RWPE2 (cell line): ENCODE measurements around the gene CNPY3.
A peak's percentile ranks its signal among the peaks of the same experiment; 100 is the strongest.
"Not testable (repeated sequence)": the region's sequence is repeated elsewhere in the genome, so short reads cannot be mapped to it uniquely, and the experiment has no call there.

ENCODE experiments used
- ATAC-seq: fragments of 200-7000 bp; cut with Tn5 transposase; 3 replicates; pipeline ENCODE4 v1.9.1; 2021; ENCODE audit warnings: low read depth
- DNase-seq: peaks from one replicate; pipeline ENCODE4 v3.0.0-alpha.2; 2020; ENCODE audit warnings: low spot score
- H3K27ac ChIP-seq: fragments of 450-650 bp; 2 replicates; pipeline ENCODE4 v1.5.1; 2017; ENCODE audit warnings: mild to moderate bottlenecking; ENCODE audit not compliant: poor library complexity, severe bottlenecking
- H3K27me3 ChIP-seq: fragments of 250-450 bp; sonication (Bioruptor Pico); 2 replicates; pipeline ENCODE4 v1.5.1; 2021; ENCODE audit warnings: mild to moderate bottlenecking, moderate library complexity; ENCODE audit not compliant: insufficient read depth, poor library complexity, severe bottlenecking
- H3K36me3 ChIP-seq: fragments of 250-450 bp; sonication (Bioruptor Pico); 2 replicates; pipeline ENCODE4 v1.5.1; 2020; ENCODE audit warnings: low read depth, mild to moderate bottlenecking, moderate library complexity
- H3K4me1 ChIP-seq: fragments of 250-450 bp; sonication (Bioruptor Pico); 2 replicates; pipeline ENCODE4 v1.5.1; 2021; ENCODE audit warnings: mild to moderate bottlenecking, moderate library complexity; ENCODE audit not compliant: insufficient read depth, poor library complexity, severe bottlenecking
- H3K4me3 ChIP-seq: fragments of 250-450 bp; sonication (Bioruptor Pico); 2 replicates; pipeline ENCODE4 v1.5.1; 2021; ENCODE audit warnings: mild to moderate bottlenecking, moderate library complexity; ENCODE audit not compliant: severe bottlenecking
- H3K9me3 ChIP-seq: fragments of 250-450 bp; sonication (Bioruptor Pico); 2 replicates; pipeline ENCODE4 v1.5.1; 2021; ENCODE audit warnings: mild to moderate bottlenecking, moderate library complexity; ENCODE audit not compliant: severe bottlenecking
- TF ChIP-seq, protein P1 (sequence below): fragments of 450-650 bp; IDR thresholded peaks from one replicate; pipeline ENCODE4 v1.5.1; 2017; ENCODE audit warnings: mild to moderate bottlenecking, moderate library complexity; ENCODE audit not compliant: poor library complexity, severe bottlenecking

Gene CNPY3

DNA sequence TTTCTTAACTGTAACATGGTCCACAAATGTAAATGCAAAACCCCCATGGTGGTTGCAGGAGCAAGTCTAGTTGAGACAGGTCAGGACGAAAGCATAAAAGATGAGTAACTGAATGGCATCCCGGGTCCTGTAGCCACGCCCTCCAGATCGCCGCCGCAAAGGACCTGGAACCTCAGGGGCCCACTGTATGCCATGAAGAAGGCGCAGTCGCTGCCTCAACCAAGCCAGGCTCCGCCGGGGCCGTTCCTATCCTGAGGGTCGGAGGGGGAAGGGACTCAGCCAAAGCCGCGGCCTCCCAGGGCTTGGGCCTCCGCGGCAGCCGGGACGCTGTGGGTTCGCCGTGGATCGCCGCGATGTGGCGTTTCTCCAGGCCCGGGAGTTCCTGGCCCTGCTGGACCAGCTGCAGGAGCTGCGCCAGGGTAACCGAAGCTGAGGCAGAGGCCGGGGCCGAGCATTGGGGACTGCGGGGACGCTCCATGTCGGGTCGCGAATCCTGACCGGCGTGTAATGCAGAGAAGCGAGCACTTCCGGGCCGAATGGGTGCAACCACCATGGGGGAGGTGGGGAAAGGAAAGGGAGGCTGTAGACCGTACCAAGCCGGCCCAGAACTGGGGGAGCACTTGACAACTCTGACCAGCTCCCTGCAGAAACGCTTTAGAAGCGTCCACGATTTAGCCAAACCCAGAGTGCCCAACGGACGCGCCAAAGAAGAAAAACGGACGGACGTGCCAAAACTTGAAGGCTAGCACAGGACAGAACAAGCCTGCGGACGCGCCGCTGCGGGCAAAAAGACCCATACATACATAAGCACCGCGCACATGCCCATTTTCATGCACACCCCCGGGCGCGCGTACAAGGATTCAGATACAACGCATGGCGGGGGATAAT, 38.7 kb upstream of the CNPY3 start:
- no peaks in the 10 kb centered on the region for H3K9me3 ChIP-seq
- H3K4me3 ChIP-seq: peak overlapping the region; percentile 75
- ATAC-seq (peak; percentile 86), DNase-seq (peak; percentile 98)
- no peaks in the 10 kb centered on the region for H3K27me3 ChIP-seq
- H3K27ac ChIP-seq: peak overlapping the region; percentile 98
- peaks cover 24% of the 10 kb centered on the region for H3K36me3 ChIP-seq
- TF ChIP-seq, protein P1, sequence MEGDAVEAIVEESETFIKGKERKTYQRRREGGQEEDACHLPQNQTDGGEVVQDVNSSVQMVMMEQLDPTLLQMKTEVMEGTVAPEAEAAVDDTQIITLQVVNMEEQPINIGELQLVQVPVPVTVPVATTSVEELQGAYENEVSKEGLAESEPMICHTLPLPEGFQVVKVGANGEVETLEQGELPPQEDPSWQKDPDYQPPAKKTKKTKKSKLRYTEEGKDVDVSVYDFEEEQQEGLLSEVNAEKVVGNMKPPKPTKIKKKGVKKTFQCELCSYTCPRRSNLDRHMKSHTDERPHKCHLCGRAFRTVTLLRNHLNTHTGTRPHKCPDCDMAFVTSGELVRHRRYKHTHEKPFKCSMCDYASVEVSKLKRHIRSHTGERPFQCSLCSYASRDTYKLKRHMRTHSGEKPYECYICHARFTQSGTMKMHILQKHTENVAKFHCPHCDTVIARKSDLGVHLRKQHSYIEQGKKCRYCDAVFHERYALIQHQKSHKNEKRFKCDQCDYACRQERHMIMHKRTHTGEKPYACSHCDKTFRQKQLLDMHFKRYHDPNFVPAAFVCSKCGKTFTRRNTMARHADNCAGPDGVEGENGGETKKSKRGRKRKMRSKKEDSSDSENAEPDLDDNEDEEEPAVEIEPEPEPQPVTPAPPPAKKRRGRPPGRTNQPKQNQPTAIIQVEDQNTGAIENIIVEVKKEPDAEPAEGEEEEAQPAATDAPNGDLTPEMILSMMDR: no peak
- peaks cover 13% of the 10 kb centered on the region for H3K4me1 ChIP-seq

DNA sequence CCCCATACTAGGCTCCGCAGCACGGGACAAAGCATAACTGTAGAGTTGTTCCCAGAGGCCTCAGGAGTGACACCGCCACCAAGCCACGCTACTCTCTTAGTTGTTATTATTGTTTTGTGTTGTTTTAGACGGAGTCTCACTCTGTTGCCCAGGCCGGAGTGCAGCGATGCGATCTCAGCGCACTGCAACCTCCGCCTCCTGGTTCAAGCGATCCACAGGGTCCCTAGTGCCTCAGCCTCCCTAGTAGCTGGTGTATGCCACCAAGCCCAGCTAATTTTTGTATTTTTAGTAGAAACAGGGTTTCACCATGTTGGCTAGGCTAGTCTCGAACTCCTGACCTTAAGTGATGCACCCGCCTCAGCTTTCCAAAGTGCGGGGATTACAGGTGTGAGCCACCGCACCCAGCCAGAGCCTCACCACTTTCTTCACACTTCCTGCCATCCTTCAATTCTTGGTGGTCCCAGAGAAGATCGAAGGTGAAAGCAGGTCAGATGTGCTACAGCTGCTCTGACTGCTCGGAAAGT, 38.0 kb upstream of the CNPY3 start:
- Histone ChIP-seq H3K4me3 (peak overlapping the region; percentile 75), H3K9me3 (no peaks in the 10 kb centered on the region), H3K36me3 (peaks cover 17% of the 10 kb centered on the region), H3K4me1 (peaks cover 13% of the 10 kb centered on the region), H3K27me3 (no peaks in the 10 kb centered on the region), H3K27ac (peak overlapping the region; percentile 98)
- TF ChIP-seq, protein P1: no peak
- DNase-seq (no peak), ATAC-seq (no peak)

DNA sequence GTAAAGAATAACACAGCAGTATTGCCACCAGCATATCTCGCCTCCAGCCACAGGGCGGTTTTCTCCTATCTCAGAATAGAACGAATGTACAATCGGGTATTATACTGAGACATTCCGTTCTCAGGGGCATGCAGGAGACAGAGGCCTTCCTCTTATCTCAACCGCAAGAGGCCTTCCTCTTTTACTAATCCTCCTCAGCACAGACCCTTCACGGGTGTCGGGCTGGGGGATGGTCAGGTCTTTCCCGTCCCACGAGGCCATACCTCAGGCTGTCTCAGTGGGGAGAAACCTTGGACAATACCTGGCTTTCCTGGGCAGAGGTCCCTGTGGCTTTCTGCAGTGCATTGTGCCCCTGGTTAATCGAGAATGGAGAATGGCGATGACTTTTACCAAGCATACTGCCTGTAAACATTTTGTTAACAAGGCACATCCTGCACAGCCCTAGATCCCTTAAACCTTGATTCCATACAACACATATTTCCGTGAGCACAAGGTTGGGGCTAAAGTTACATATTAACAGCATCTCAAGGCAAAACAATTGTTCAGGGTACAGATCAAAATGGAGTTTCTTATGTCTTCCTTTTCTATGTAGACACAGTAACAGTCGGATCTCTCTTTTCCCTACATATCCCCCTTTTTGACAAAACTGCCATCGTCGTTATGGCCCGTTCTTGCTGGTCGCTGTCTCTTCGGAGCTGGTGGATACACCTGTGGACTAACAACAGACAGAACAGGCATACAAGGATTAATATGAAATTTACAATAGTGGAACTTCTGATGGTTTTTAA, 35.0 kb upstream of the CNPY3 start:
- H3K36me3 ChIP-seq, H3K27me3 ChIP-seq, DNase-seq, ATAC-seq, H3K9me3 ChIP-seq, H3K27ac ChIP-seq, H3K4me3 ChIP-seq: not testable (repeated sequence)
- H3K4me1 ChIP-seq: peaks cover 10% of the 10 kb centered on the region

DNA sequence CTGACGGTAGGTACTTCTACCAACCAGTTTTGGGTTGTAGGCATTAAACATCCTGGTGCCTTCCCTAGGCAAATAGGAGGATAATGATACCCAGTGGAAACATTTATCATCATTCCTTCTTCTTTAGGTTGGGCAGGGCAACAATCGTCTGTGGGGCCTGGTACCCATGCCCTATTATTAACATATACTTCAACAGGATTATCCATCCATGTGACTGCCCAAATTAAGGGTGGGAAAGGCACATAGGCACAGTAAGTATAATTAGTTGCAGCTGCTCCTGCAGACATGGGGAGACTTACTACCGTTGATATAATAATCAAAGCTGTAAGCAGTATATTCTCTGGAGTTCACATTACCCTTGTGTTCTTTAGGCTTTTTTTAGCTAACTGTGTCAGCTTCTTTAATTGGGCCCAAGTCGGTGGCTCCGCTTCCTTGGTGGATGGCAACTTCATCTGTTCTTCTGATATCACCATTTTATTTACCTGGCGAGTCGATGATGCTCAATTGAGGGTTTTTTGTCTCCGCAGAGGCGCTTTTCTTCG, 33.0 kb upstream of the CNPY3 start:
- H3K27ac ChIP-seq: no peak overlapping the region

More for the DNA sequence above, 33.0 kb upstream of the CNPY3 start:
- ATAC-seq (no peak), DNase-seq (no peak)
- H3K4me3 ChIP-seq: no peak overlapping the region
- no peaks in the 10 kb centered on the region for H3K27me3 ChIP-seq
- H3K9me3 ChIP-seq: no peaks in the 10 kb centered on the region
- TF ChIP-seq, protein P1: no peak
- H3K36me3 ChIP-seq: no peaks in the 10 kb centered on the region
- peaks cover under 1% of the 10 kb centered on the region for H3K4me1 ChIP-seq
